Activated CD4-positive, alpha-beta memory T cell treated with anti-CD3 and anti-CD28 coated beads for 36 hours (primary cell): ENCODE measurements around the gene SHROOM3. TPM values are rescaled to one million over a fixed set of nuclear protein-coding genes. Genes with fewer than 3 reads are reported as not detected.

ENCODE experiments used
- CTCF ChIA-PET: fragments of 350-600 bp; sonication (Branson Sonifier 250); formaldehyde crosslinking; loops from one replicate; lab custom pipeline; 2021; ENCODE audit warnings: antibody characterized with exemption, inconsistent platforms; lab: Charles Lee
- POLR2A ChIA-PET: fragments of 350-600 bp; sonication (Branson Sonifier 250); formaldehyde crosslinking; loops from one replicate; lab custom pipeline; 2021; ENCODE audit warnings: antibody characterized with exemption; lab: Charles Lee
- DNase-seq: peaks from one replicate; pipeline ENCODE4 v3.0.0-alpha.2; 2020
- H3K27ac Mint-ChIP-seq: one replicate; pipeline ENCODE4 v1.8.0; 2021; ENCODE audit warnings: mixed read lengths
- H3K27me3 Mint-ChIP-seq: one replicate; pipeline ENCODE4 v1.8.0; 2021; ENCODE audit warnings: mixed read lengths
- H3K36me3 Mint-ChIP-seq: one replicate; pipeline ENCODE4 v1.8.0; 2021; ENCODE audit warnings: mixed read lengths
- H3K4me1 Mint-ChIP-seq: one replicate; pipeline ENCODE4 v1.8.0; 2021; ENCODE audit warnings: low read depth, mixed read lengths
- H3K4me3 Mint-ChIP-seq: one replicate; pipeline ENCODE4 v1.8.0; 2021; ENCODE audit warnings: mild to moderate bottlenecking, mixed read lengths
- H3K9me3 Mint-ChIP-seq: one replicate; pipeline ENCODE4 v1.8.0; 2021; ENCODE audit warnings: mixed read lengths
- intact Hi-C: fragments of 100-400 bp; cut with micrococcal nuclease; formaldehyde crosslinking; loops from one replicate; pipeline ENCODE4 v1.15.1; 2023
- total RNA-seq, 2 experiments: library from RNA; stranded (reverse); gene quantifications; one replicate each; pipeline ENCODE4 v1.2.3, GENCODE V29; 2021

The SHROOM3 gene
- total RNA-seq, 2 experiments from 2014 or later, result not detected

DNA sequence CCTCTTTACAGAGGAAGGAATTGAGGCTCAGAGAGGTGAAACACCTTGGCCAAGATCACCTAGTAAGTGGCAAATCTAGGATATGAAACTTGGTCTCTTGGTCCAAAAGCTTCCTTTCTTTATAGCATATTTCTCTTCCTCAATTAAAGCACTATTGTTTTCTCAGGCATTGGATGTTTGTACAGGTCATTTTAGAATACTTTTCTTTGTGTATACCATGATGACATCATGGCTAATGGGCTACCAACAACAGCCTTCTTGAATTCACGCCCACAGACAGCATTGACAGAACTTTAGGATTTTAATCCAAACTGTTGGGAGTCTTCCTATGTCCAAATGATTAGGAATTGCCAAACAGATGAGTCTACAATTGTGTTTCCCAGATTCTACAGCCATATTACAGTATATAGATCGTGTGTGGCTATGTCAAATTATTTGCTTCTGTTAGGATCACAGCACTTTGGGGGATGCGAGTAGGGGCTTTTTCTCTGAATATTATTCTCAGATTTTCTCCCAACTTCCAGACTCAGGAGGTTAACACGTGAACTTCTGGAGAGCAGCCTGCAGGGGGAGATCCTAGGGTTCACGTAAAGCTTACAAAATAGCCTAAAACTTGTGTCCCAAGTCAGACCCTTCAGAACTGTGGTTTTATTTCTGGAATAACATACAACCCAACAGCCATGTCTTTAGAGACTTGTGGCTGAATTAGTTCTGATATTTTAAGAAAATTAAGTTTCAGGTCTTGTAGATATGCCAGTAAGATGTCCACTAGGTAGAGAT lies 191.8 kb downstream of the SHROOM3 start:
- Mint-ChIP-seq H3K4me3 (no peak overlapping the region), H3K36me3 (no peaks in the 10 kb centered on the region), H3K9me3 (no peaks in the 10 kb centered on the region), H3K4me1 (no peaks in the 10 kb centered on the region), H3K27me3 (peaks cover 43% of the 10 kb centered on the region), H3K27ac (no peak overlapping the region)
- intact Hi-C loops, result no loop called here
- DNase-seq, result no peak
- POLR2A ChIA-PET, result no interaction called here
- CTCF ChIA-PET, result no interaction called here

DNA sequence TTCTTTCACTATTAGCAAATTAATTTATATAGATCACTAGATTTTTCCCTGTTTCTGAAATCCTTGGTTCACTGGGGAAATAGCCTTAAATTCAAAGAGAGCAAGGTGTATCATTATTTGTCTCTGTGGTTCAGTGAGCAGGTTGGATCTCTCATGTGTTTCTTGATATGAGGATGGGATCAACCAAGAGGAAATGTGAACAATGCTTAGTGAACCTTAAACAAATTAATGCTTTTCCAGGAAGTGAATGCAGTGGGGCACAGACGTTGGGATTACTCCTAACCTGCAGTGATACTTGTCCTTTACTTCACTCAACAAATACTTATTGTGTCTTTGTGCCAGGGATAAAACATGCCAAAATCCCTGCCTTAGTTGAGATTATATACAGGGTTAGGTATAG lies 193.2 kb downstream of the SHROOM3 start:
- intact Hi-C loops, result no loop called here
- CTCF ChIA-PET, result no interaction called here

DNA sequence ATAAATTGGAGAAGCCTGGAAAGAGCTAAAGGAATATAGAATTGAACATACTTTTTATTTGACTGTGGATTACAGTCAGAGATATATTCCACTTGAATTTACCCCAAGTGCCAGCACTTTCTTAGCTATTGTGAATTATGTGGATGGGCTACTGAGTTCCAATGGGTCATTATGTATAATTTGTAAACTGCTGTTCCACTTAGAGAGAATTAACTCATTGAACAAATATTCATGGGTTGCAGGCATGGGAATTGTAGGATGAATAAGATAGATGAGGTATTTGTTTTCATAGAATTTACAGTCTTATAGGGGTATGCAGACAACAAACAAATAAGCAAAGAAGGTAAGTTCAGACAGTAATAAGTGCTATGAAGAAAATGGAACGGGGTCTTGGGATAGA lies 195.7 kb downstream of the SHROOM3 start:
- no peak overlapping the region for H3K4me3 Mint-ChIP-seq
- peaks cover 32% of the 10 kb centered on the region for H3K27me3 Mint-ChIP-seq
- DNase-seq, result no peak
- H3K4me1 Mint-ChIP-seq, result no peaks in the 10 kb centered on the region
- CTCF ChIA-PET, result no interaction called here
- no peaks in the 10 kb centered on the region for H3K9me3 Mint-ChIP-seq
- no peaks in the 10 kb centered on the region for H3K36me3 Mint-ChIP-seq
- no peak overlapping the region for H3K27ac Mint-ChIP-seq
- intact Hi-C loops, result no loop called here
- POLR2A ChIA-PET, result no interaction called here

More for the DNA sequence above, 193.2 kb downstream of the SHROOM3 start:
- Mint-ChIP-seq H3K27me3 (peaks cover 44% of the 10 kb centered on the region), H3K9me3 (no peaks in the 10 kb centered on the region), H3K4me1 (no peaks in the 10 kb centered on the region), H3K36me3 (no peaks in the 10 kb centered on the region), H3K27ac (no peak overlapping the region), H3K4me3 (no peak overlapping the region)
- no peak for DNase-seq
- POLR2A ChIA-PET, result no interaction called here

DNA sequence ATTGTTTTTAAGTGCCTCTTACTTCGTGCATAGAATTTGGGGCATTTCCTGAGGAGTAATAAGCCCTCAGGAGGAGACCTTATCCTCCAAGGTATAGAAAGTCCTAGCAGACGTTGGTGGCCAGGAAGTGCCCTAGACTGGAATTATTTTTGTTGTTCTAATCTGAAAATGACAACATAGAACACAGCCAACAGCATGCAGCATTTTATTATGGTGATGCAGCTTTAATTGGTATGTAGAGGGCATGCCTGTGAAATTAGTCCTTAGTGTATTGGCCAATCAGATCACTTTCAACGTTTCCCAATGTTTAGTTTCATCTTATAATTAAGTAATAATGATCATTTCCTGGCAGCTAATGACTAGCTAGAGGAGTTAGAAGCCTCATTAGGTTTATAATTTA lies 199.2 kb downstream of the SHROOM3 start:
- CTCF ChIA-PET, result no interaction called here
- intact Hi-C loops, result no loop called here
- Mint-ChIP-seq H3K27me3 (peaks cover 27% of the 10 kb centered on the region), H3K9me3 (no peaks in the 10 kb centered on the region), H3K27ac (no peak overlapping the region), H3K4me3 (no peak overlapping the region), H3K36me3 (no peaks in the 10 kb centered on the region), H3K4me1 (no peaks in the 10 kb centered on the region)
- DNase-seq, result no peak
- POLR2A ChIA-PET, result no interaction called here

GRCh38 chr4:76637712-76638361 lies 202.8 kb downstream of the SHROOM3 start:
- no peaks in the 10 kb centered on the region for H3K9me3 Mint-ChIP-seq
- peaks cover 14% of the 10 kb centered on the region for H3K27me3 Mint-ChIP-seq
- DNase-seq, result no peak
- no peak overlapping the region for H3K4me3 Mint-ChIP-seq
- no peak overlapping the region for H3K27ac Mint-ChIP-seq
- H3K36me3 Mint-ChIP-seq, result no peaks in the 10 kb centered on the region
- POLR2A ChIA-PET, result no interaction called here
- CTCF ChIA-PET, result no interaction called here
- intact Hi-C loops, result no loop called here
- no peaks in the 10 kb centered on the region for H3K4me1 Mint-ChIP-seq

GRCh38 chr4:76639288-76639687 lies 204.3 kb downstream of the SHROOM3 start:
- no peak overlapping the region for H3K27ac Mint-ChIP-seq
- no peak for DNase-seq
- peaks cover 13% of the 10 kb centered on the region for H3K27me3 Mint-ChIP-seq
- ChIA-PET POLR2A (no interaction called here), CTCF (no interaction called here)
- H3K4me3 Mint-ChIP-seq, result no peak overlapping the region
- H3K4me1 Mint-ChIP-seq, result no peaks in the 10 kb centered on the region
- H3K9me3 Mint-ChIP-seq, result no peaks in the 10 kb centered on the region
- no peaks in the 10 kb centered on the region for H3K36me3 Mint-ChIP-seq
- intact Hi-C loops, result no loop called here

- no peaks in the 10 kb centered on the region for H3K4me1 Mint-ChIP-seq
- H3K4me3 Mint-ChIP-seq, result no peak overlapping the region
- no peak overlapping the region for H3K27ac Mint-ChIP-seq
- no peak for DNase-seq
- POLR2A ChIA-PET, result no interaction called here
- intact Hi-C loops, result no loop called here
- H3K9me3 Mint-ChIP-seq, result no peaks in the 10 kb centered on the region
- no peaks in the 10 kb centered on the region for H3K36me3 Mint-ChIP-seq
- peaks cover 13% of the 10 kb centered on the region for H3K27me3 Mint-ChIP-seq
- CTCF ChIA-PET, result no interaction called here
These were observed 205.4 kb downstream of the SHROOM3 start for GRCh38 chr4:76640353-76640910.

DNA sequence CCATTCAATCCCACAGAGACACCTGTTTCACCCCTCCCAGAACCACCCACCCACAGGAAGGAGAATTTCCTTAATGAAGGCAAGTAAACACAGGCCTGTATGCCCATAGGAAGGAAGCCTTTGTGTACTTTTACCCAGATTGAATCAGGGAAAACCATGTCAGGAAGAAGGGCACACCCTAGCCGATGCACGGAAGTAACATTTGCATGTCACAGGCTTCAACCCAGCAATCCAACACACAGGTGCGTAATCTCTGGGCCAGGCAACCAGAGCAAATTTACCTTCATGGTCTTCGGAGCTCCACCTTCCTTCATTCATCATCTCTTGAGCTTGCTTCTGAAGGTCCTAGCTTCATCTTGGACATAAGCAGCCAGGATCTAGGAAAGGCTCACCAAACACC lies 206.3 kb downstream of the SHROOM3 start:
- H3K4me1 Mint-ChIP-seq, result no peaks in the 10 kb centered on the region
- ChIA-PET POLR2A (no interaction called here), CTCF (no interaction called here)
- H3K27ac Mint-ChIP-seq, result no peak overlapping the region
- no peaks in the 10 kb centered on the region for H3K36me3 Mint-ChIP-seq
- intact Hi-C loops, result no loop called here
- no peak for DNase-seq
- H3K9me3 Mint-ChIP-seq, result no peaks in the 10 kb centered on the region
- H3K4me3 Mint-ChIP-seq, result no peak overlapping the region
- peaks cover 15% of the 10 kb centered on the region for H3K27me3 Mint-ChIP-seq

- H3K4me3 Mint-ChIP-seq, result no peak overlapping the region
- no peak for DNase-seq
- peaks cover 16% of the 10 kb centered on the region for H3K27me3 Mint-ChIP-seq
- no peaks in the 10 kb centered on the region for H3K9me3 Mint-ChIP-seq
- ChIA-PET CTCF (no interaction called here), POLR2A (no interaction called here)
- no peak overlapping the region for H3K27ac Mint-ChIP-seq
- H3K4me1 Mint-ChIP-seq, result no peaks in the 10 kb centered on the region
- no peaks in the 10 kb centered on the region for H3K36me3 Mint-ChIP-seq
- intact Hi-C loops, result no loop called here
These were observed 206.7 kb downstream of the SHROOM3 start for GRCh38 chr4:76641758-76642157.

GRCh38 chr4:76644831-76645485 lies 209.9 kb downstream of the SHROOM3 start:
- Mint-ChIP-seq H3K27me3 (peaks cover 19% of the 10 kb centered on the region), H3K4me3 (no peak overlapping the region), H3K36me3 (no peaks in the 10 kb centered on the region), H3K9me3 (no peaks in the 10 kb centered on the region), H3K27ac (no peak overlapping the region), H3K4me1 (no peaks in the 10 kb centered on the region)
- intact Hi-C loops, result no loop called here
- DNase-seq, result no peak
- ChIA-PET POLR2A (no interaction called here), CTCF (no interaction called here)

DNA sequence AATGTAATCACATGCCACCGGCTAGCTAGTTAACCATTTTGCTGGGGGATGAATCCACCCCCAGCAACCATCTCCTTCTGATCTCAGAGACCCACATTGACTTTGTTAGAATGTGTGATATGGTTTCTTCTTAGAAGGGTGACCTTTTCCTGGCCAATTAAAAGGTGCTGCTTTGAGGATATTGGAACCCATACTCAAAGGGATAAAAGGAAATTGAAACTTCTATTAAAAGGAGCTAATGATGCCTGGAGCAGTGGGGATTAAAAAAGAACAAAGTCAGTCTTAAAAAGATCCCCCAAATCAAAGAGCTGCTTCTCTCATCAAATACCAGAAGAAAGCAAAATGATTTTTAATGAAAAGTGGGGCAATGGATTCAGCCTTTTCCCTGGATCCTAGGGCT lies 214.1 kb downstream of the SHROOM3 start:
- H3K27ac Mint-ChIP-seq, result no peak overlapping the region
- no peak for DNase-seq
- intact Hi-C loops, result no loop called here
- H3K36me3 Mint-ChIP-seq, result no peaks in the 10 kb centered on the region
- ChIA-PET CTCF (no interaction called here), POLR2A (no interaction called here)
- peaks cover 5% of the 10 kb centered on the region for H3K9me3 Mint-ChIP-seq
- no peak overlapping the region for H3K4me3 Mint-ChIP-seq
- no peaks in the 10 kb centered on the region for H3K4me1 Mint-ChIP-seq
- H3K27me3 Mint-ChIP-seq, result peaks cover 12% of the 10 kb centered on the region

GRCh38 chr4:76651616-76652015 lies 216.6 kb downstream of the SHROOM3 start:
- CTCF ChIA-PET, result no interaction called here

More at GRCh38 chr4:76651616-76652015, 216.6 kb downstream of the SHROOM3 start:
- H3K27me3 Mint-ChIP-seq, result peaks cover 9% of the 10 kb centered on the region
- H3K9me3 Mint-ChIP-seq, result peaks cover 5% of the 10 kb centered on the region
- no peak for DNase-seq
- no peak overlapping the region for H3K27ac Mint-ChIP-seq
- intact Hi-C loops, result no loop called here
- POLR2A ChIA-PET, result no interaction called here
- H3K4me1 Mint-ChIP-seq, result no peaks in the 10 kb centered on the region
- H3K4me3 Mint-ChIP-seq, result no peak overlapping the region
- H3K36me3 Mint-ChIP-seq, result no peaks in the 10 kb centered on the region
